HepG2 (cell line): ENCODE results near the gene CAMK2N2. TPM values are rescaled to one million over a fixed set of nuclear protein-coding genes. Genes with fewer than 3 reads are reported as not detected.

ENCODE experiments used
- ATAC-seq: fragments of 200-7000 bp; cut with Tn5 transposase; 3 replicates; pipeline ENCODE4 v1.9.1; 2020; ENCODE audit warnings: mild to moderate bottlenecking, moderate library complexity
- BruUV-seq: library from RNA; stranded (reverse); fragments of 400-500 nt; replicated peaks from 2 replicates; lab custom pipeline; 2021; lab: Mats Ljungman, UMichigan
- CTCF ChIA-PET: fragments of 300-600 bp; formaldehyde crosslinking; extraction: SDS; loops from one replicate; lab custom pipeline; 2021; ENCODE audit warnings: low total read pairs, inconsistent platforms, low intra/inter-chr PET ratio; lab: Yijun Ruan, JAX
- POLR2A ChIA-PET: fragments of 350-600 bp; sonication (Branson Sonifier 250); formaldehyde crosslinking; loops from one replicate; lab custom pipeline; 2020; ENCODE audit warnings: antibody characterized with exemption, inconsistent platforms; lab: Yijun Ruan, JAX
- DNase-seq: peaks from one replicate; pipeline ENCODE4 v3.0.0-alpha.2; 2015; ENCODE audit warnings: low spot score
- FAIRE-seq: peaks from 3 replicates; lab custom pipeline; 2011; peaks lifted over from hg19 to GRCh38; lab: Jason Lieb, UNC
- H2AFZ ChIP-seq: one replicate; pipeline ENCODE4 v1.6.1; 2011; ENCODE audit warnings: low read length, inconsistent platforms
- H3K27ac ChIP-seq: fragments of 300-600 bp; 3 replicates; pipeline ENCODE4 v1.8.0; 2011; ENCODE audit warnings: mixed run types, mild to moderate bottlenecking, mixed read lengths, low read length, inconsistent platforms; ENCODE audit not compliant: insufficient read depth; ENCODE audit errors: extremely low read length
- H3K27me3 ChIP-seq, 2 experiments: fragments of 200-600 bp in 1 of 2; 2 replicates in 1 of 2; 3 replicates in 1 of 2; pipeline versions ENCODE4 v1.6.0 to v1.8.0; 2011; ENCODE audit warnings: low read length in 2 of 2, mild to moderate bottlenecking in 2 of 2, moderate library complexity in 2 of 2, inconsistent platforms in 1 of 2; ENCODE audit not compliant: insufficient read depth in 2 of 2, control insufficient read depth in 1 of 2
- H3K36me3 ChIP-seq, 2 experiments: fragments of 200-600 bp in 1 of 2; replicated peaks in 1 of 2; 2 replicates in 1 of 2; 3 replicates in 1 of 2; pipeline versions ENCODE4 v1.5.1 to v1.8.0; 2011; ENCODE audit warnings: low read length in 2 of 2, inconsistent platforms in 1 of 2; ENCODE audit not compliant: insufficient read depth in 2 of 2, control insufficient read depth in 1 of 2
- H3K4me1 ChIP-seq: 2 replicates; pipeline ENCODE4 v1.5.1; 2012; ENCODE audit warnings: low read length, inconsistent platforms; ENCODE audit not compliant: insufficient read depth
- H3K4me2 ChIP-seq: 2 replicates; pipeline ENCODE4 v1.6.0; 2011; ENCODE audit warnings: low read depth, low read length, inconsistent platforms
- H3K4me3 ChIP-seq, 3 experiments: fragments of 200-600 bp in 1 of 3; sonication (generic), shearing (Covaris generic) in 1 of 3; replicated peaks in 1 of 3; 2 replicates each; pipeline ENCODE4 v1.5.1; 2011 to 2016; ENCODE audit warnings: low read length in 3 of 3, inconsistent platforms in 2 of 3, low read depth in 2 of 3, mild to moderate bottlenecking in 2 of 3, control low read depth in 1 of 3, mixed read lengths in 1 of 3; ENCODE audit not compliant: insufficient read depth in 1 of 3
- H3K79me2 ChIP-seq: one replicate; pipeline ENCODE4 v1.6.1; 2011; ENCODE audit warnings: low read length, inconsistent platforms; ENCODE audit not compliant: insufficient read depth
- H3K9ac ChIP-seq: 2 replicates; pipeline ENCODE4 v1.6.0; 2011; ENCODE audit warnings: mild to moderate bottlenecking, low read depth, low read length, inconsistent platforms; ENCODE audit not compliant: insufficient read depth
- H3K9me3 ChIP-seq: 2 replicates; pipeline ENCODE4 v1.5.1; 2012; ENCODE audit warnings: mild to moderate bottlenecking, low read length
- H4K20me1 ChIP-seq: 2 replicates; pipeline ENCODE4 v1.6.0; 2011; ENCODE audit warnings: inconsistent platforms, mild to moderate bottlenecking, low read length, moderate library complexity; ENCODE audit not compliant: insufficient read depth
- ATF7-NPFF ChIP-seq: sonication (generic); formaldehyde crosslinking; IDR thresholded peaks from 2 replicates; pipeline ENCODE4 v1.8.1; 2023; ENCODE audit warnings: mild to moderate bottlenecking, low read depth, missing genetic modification reagents, moderate library complexity
- DMAP1 ChIP-seq: IDR thresholded peaks from 2 replicates; pipeline ENCODE4 v1.6.1; 2016
- EP300 ChIP-seq, 3 experiments: sonication (generic) in 1 of 3; formaldehyde crosslinking in 1 of 3; IDR thresholded peaks; 2 replicates each; pipeline versions ENCODE4 v1.5.1 to v1.6.1; 2011 to 2020; ENCODE audit warnings: low read depth in 2 of 3, low read length in 2 of 3, borderline replicate concordance in 1 of 3, improper control_type of control experiment in 1 of 3, mild to moderate bottlenecking in 1 of 3, missing genetic modification reagents in 1 of 3, moderate library complexity in 1 of 3
- GABPB1 ChIP-seq: IDR thresholded peaks from 2 replicates; pipeline ENCODE4 v1.6.1; 2016; ENCODE audit warnings: mild to moderate bottlenecking, missing genetic modification reagents, moderate library complexity, missing compliant biosample characterization
- HNF1B ChIP-seq: sonication (generic); formaldehyde crosslinking; IDR thresholded peaks from 2 replicates; pipeline ENCODE4 v1.5.1; 2020; ENCODE audit warnings: mild to moderate bottlenecking, moderate library complexity, missing genetic modification reagents
- KAT8 ChIP-seq: IDR thresholded peaks from 2 replicates; pipeline ENCODE4 v1.6.1; 2016; ENCODE audit warnings: missing genetic modification reagents, missing compliant biosample characterization
- MAF1 ChIP-seq: sonication (generic); formaldehyde crosslinking; IDR thresholded peaks from 2 replicates; pipeline ENCODE4 v1.5.0; 2020; ENCODE audit warnings: missing genetic modification reagents, borderline replicate concordance
- MXI1 ChIP-seq: IDR thresholded peaks from 3 replicates; pipeline ENCODE4 v1.6.1; 2012; ENCODE audit warnings: low read depth, low read length, inconsistent platforms, borderline replicate concordance
- PHF8 ChIP-seq: sonication (generic); formaldehyde crosslinking; IDR thresholded peaks from 2 replicates; pipeline ENCODE4 v1.5.0; 2020; ENCODE audit warnings: missing genetic modification reagents
- RBFOX2 ChIP-seq: fragments of 200-400 bp; formaldehyde crosslinking; IDR thresholded peaks from 2 replicates; pipeline ENCODE4 v1.6.1; 2017; ENCODE audit warnings: low read depth, mild to moderate bottlenecking, low read length
- SALL1 ChIP-seq: sonication (generic); formaldehyde crosslinking; IDR thresholded peaks from 2 replicates; pipeline ENCODE4 v1.8.0; 2022; ENCODE audit warnings: mild to moderate bottlenecking, missing genetic modification reagents
- SAP130 ChIP-seq: IDR thresholded peaks from 2 replicates; pipeline ENCODE4 v1.6.1; 2016; ENCODE audit warnings: low read depth
- XRCC5 ChIP-seq: fragments of 200-400 bp; formaldehyde crosslinking; optimal IDR thresholded peaks from 2 replicates; pipeline ENCODE3; 2017; ENCODE audit warnings: mild to moderate bottlenecking, low read length
- ZBTB3 ChIP-seq: sonication (generic); formaldehyde crosslinking; IDR thresholded peaks from 2 replicates; pipeline ENCODE4 v1.4.0; 2020; ENCODE audit warnings: low read depth, mild to moderate bottlenecking, moderate library complexity, missing genetic modification reagents, borderline replicate concordance
- ZBTB7A ChIP-seq: sonication (generic); formaldehyde crosslinking; IDR thresholded peaks from 2 replicates; pipeline ENCODE4 v1.8.0; 2022; ENCODE audit warnings: mild to moderate bottlenecking, missing genetic modification reagents
- ZFX ChIP-seq: sonication (generic); formaldehyde crosslinking; IDR thresholded peaks from 2 replicates; pipeline ENCODE4 v1.4.0; 2020; ENCODE audit warnings: mild to moderate bottlenecking, low read depth, missing genetic modification reagents, moderate library complexity
- ZNF10 ChIP-seq: sonication (generic); formaldehyde crosslinking; IDR thresholded peaks from 2 replicates; pipeline ENCODE4 v1.4.0; 2020; ENCODE audit warnings: mild to moderate bottlenecking, low read depth, missing genetic modification reagents, borderline replicate concordance
- ZNF776 ChIP-seq: sonication (generic); formaldehyde crosslinking; IDR thresholded peaks from 2 replicates; pipeline ENCODE4 v1.4.0; 2020; ENCODE audit warnings: mild to moderate bottlenecking, missing genetic modification reagents
- ZZZ3 ChIP-seq: sonication (generic); formaldehyde crosslinking; IDR thresholded peaks from 2 replicates; pipeline ENCODE4 v1.4.0; 2020; ENCODE audit warnings: missing genetic modification reagents, mild to moderate bottlenecking, borderline replicate concordance
- WGBS: methylation state at CpG from one replicate; pipeline ENCODE4 v1.1.6; 2017; ENCODE audit warnings: low lambda C conversion rate; 5-methylcytosine and 5-hydroxymethylcytosine counted together
- in situ Hi-C: cut with HindIII; loops from 2 replicates; pipeline ENCODE4 v1.10.0; 2017; ENCODE audit warnings: low pct_unique_long_range_greater_than_20kb; ENCODE audit not compliant: extremely low pct_ligation_motif_present
- intact Hi-C: fragments of 100-400 bp; cut with micrococcal nuclease; formaldehyde crosslinking; loops from one replicate; pipeline ENCODE4 v1.10.0; 2022; ENCODE audit not compliant: unreplicated experiment
- polyA plus RNA-seq, 8 experiments: library from polyadenylated mRNA; depleted of rRNA in 3 of 8; stranded (reverse) in 7 of 8; unstranded in 1 of 8; fragments of >200 nt; fragmentation: Illumina TruSeq in 4 of 8; extraction: Trizol in 4 of 8; gene quantifications; 2 replicates each; pipeline versions ENCODE4 v1.2.1 to v1.2.3, GENCODE V29; 2011 to 2016; ENCODE audit warnings: low read depth in 4 of 8, missing spikeins in 1 of 8, mixed read lengths in 1 of 8; ENCODE audit not compliant: insufficient read depth in 1 of 8
- total RNA-seq, 5 experiments: library from RNA; depleted of rRNA; stranded (reverse); fragments of >200 nt; fragmentation: Illumina TruSeq; extraction: Trizol; gene quantifications; 2 replicates each; pipeline ENCODE4 v1.2.3, GENCODE V29; 2016; ENCODE audit warnings: low read depth in 1 of 5
- TF ChIP-seq, protein P1 (sequence below): sonication (generic); formaldehyde crosslinking; IDR thresholded peaks from 2 replicates; pipeline ENCODE4 v1.5.0; 2020; ENCODE audit warnings: mild to moderate bottlenecking, missing genetic modification reagents, moderate library complexity

The CAMK2N2 gene
- total and polyA plus RNA-seq, 2 of the 13 experiments (the other 11 are each of a cell fraction or from before 2014, with no cell fraction given) = 0.12 to 0.27 TPM

DNA sequence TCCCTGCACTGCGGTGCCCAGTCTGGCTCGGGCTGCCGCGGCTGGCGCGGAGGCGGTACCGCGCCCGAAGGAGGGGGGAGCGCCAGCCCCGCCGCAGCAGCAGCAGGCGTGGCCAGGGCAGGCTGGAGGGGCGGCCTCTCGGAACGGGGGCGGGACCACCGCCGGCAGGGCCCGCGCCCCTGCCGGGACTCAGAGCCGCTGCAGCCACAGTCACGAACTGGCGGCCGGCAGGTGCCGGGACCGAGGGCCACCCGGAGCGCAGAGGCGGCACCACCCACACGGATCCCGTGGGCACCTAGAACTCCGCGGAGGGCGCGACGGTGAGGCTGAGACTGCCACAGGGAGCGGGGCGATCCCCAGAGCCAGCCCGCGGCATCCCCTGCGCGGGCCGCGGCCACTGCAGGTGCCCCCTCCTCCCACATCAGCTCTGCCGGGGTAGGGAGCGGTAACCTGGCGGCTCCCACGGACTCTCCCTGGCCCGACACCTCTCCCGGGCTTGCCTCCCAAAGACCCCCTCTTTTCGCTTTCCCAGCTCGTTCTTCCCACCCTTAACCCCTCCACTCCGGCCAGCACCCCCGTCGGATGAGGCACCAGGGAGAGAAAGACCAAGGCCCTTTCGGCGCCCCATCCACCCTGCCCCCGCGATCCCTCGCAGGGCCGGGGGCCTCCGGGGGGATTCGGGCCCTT lies 31.8 kb downstream of the CAMK2N2 start, which contains the start of gene VWA5B2:
TSS of gene VWA5B2 (plus strand) at position 192 of the 687 bp plus-strand sequence. CDS start 944 bp downstream, outside the sequence.
- in situ Hi-C loops = loop anchor here (5.0 kb wide), 1 partner anchor 332 kb away; no protein-coding TSS in a partner anchor
- Histone ChIP-seq H3K27me3 (peaks cover 9 to 67% of the 10 kb centered on the region in 2 experiments; a peak in 4 of 5 replicates), H3K4me2 (peak within 1 kb of the TSS; percentile 98), H3K4me1 (peaks cover 11% of the 10 kb centered on the region; the same call in 1 of the 2 replicates), H3K79me2 (no peaks in the 10 kb centered on the region), H3K36me3 (no peaks in the 10 kb centered on the region), H4K20me1 (peaks cover 5% of the 10 kb centered on the region; the same call in 1 of the 2 replicates), H3K9ac (0 out of 2 replicates have a peak within 1 kb of the TSS, but pooled peaks have one; percentile 26), H3K27ac (no peak within 1 kb of the TSS), H3K4me3 (peak within 1 kb of the TSS; percentile 56 to 80 (median 69)), H2AFZ (no peak within 1 kb of the TSS), H3K9me3 (no peaks in the 10 kb centered on the region)
- ATAC-seq (peak; percentile 90), FAIRE-seq (no peak), DNase-seq (peak; percentile 44)
- whole genome bisulfite sequencing = 1% methylated on average over 11 of the region's 66 CpGs
- ChIA-PET POLR2A (interaction anchor here (0.8 to 2.1 kb wide), 5 partner anchors 11 to 85 kb away, joined by 3 to 8 read pairs (median 4); partner anchors contain the start of gene DVL3), CTCF (interaction anchor here (1.5 kb wide), 2 partner anchors 12 to 20 kb away, joined by 6 to 8 read pairs; partner anchors contain the start of gene EEF1AKMT4)
- BruUV-seq = no TSS peak
- intact Hi-C loops = loop anchor here (10.0 kb wide), 1 partner anchor 55 kb away; no protein-coding TSS in a partner anchor
- TF ChIP-seq ZNF776 = 0 out of 2 replicates have a peak, but pooled peaks have one; percentile 21
- TF ChIP-seq, protein P1, sequence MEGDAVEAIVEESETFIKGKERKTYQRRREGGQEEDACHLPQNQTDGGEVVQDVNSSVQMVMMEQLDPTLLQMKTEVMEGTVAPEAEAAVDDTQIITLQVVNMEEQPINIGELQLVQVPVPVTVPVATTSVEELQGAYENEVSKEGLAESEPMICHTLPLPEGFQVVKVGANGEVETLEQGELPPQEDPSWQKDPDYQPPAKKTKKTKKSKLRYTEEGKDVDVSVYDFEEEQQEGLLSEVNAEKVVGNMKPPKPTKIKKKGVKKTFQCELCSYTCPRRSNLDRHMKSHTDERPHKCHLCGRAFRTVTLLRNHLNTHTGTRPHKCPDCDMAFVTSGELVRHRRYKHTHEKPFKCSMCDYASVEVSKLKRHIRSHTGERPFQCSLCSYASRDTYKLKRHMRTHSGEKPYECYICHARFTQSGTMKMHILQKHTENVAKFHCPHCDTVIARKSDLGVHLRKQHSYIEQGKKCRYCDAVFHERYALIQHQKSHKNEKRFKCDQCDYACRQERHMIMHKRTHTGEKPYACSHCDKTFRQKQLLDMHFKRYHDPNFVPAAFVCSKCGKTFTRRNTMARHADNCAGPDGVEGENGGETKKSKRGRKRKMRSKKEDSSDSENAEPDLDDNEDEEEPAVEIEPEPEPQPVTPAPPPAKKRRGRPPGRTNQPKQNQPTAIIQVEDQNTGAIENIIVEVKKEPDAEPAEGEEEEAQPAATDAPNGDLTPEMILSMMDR = peak; percentile 15; the same call in 1 of the 2 replicates
- TF ChIP-seq ZBTB7A (CRISPR knock-in tag) = 0 out of 2 replicates have a peak, but pooled peaks have one; percentile 9
- TF ChIP-seq KAT8 (CRISPR knock-in tag) = 0 out of 2 replicates have a peak, but pooled peaks have one; percentile 12
- TF ChIP-seq EP300 (IDR thresholded peaks at IDR 0.05; ENCODE audit: low read depth in 2 of 2, low read length in 2 of 2) = no peak
- no peak for TF ChIP-seq EP300 (CRISPR knock-in tag; IDR thresholded peaks at IDR 0.05; ENCODE audit: borderline replicate concordance)
- peak; percentile 54; the same call in 1 of the 3 replicates for TF ChIP-seq MXI1
- peak; percentile 24; the same call in 1 of the 2 replicates for TF ChIP-seq PHF8 (CRISPR knock-in tag)
- no peak for TF ChIP-seq ZBTB3 (CRISPR knock-in tag)
- TF ChIP-seq DMAP1 = no peak
- 0 out of 2 replicates have a peak, but pooled peaks have one; percentile 27 for TF ChIP-seq ZFX (CRISPR knock-in tag)
- no peak for TF ChIP-seq MAF1 (CRISPR knock-in tag)
- TF ChIP-seq RBFOX2 = peak; percentile 30; the same call in 1 of the 2 replicates
- peak; percentile 22; the same call in 1 of the 2 replicates for TF ChIP-seq ATF7-NPFF (CRISPR knock-in tag)
- TF ChIP-seq ZZZ3 = 0 out of 2 replicates have a peak, but pooled peaks have one; percentile 17
- peak; percentile 41 for TF ChIP-seq XRCC5
- peak; percentile 29; the same call in 1 of the 2 replicates for TF ChIP-seq HNF1B (CRISPR knock-in tag)
- TF ChIP-seq SALL1 = peak; percentile 31; the same call in 1 of the 2 replicates
- no peak for TF ChIP-seq ZNF10 (CRISPR knock-in tag)
- peak; percentile 17; the same call in 1 of the 2 replicates for TF ChIP-seq GABPB1 (CRISPR knock-in tag)
- TF ChIP-seq SAP130 (CRISPR knock-in tag) = peak; percentile 44; the same call in 1 of the 2 replicates
